Measurements from ENCODE around the gene KLK3.
A peak's percentile ranks its signal among the peaks of the same experiment; 100 is the strongest.
"Not testable (repeated sequence)": the region's sequence is repeated elsewhere in the genome, so short reads cannot be mapped to it uniquely, and the experiment has no call there.

The KLK3 gene

DNA sequence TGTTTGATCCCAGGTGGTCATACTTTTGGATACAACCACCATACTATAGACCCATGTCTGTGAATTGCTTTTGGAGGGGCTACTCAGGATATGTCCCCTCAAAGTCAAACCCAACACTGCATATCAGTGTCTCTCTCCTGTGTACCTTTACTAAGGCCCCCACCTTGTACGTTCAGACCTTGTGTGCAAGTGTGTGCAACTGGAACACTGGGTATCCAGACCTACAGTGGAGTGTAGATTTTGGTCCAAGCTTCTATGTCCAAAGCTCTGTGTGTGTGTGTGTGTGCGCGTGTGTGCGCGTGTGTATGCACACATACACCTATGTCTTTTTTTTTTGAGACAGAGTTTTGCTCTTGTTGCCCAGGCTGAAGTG, 36.5 kb downstream of the KLK3 start:
- DNase-seq (ENCODE audit: low read depth) = no peak
- TF ChIP-seq, protein P1, sequence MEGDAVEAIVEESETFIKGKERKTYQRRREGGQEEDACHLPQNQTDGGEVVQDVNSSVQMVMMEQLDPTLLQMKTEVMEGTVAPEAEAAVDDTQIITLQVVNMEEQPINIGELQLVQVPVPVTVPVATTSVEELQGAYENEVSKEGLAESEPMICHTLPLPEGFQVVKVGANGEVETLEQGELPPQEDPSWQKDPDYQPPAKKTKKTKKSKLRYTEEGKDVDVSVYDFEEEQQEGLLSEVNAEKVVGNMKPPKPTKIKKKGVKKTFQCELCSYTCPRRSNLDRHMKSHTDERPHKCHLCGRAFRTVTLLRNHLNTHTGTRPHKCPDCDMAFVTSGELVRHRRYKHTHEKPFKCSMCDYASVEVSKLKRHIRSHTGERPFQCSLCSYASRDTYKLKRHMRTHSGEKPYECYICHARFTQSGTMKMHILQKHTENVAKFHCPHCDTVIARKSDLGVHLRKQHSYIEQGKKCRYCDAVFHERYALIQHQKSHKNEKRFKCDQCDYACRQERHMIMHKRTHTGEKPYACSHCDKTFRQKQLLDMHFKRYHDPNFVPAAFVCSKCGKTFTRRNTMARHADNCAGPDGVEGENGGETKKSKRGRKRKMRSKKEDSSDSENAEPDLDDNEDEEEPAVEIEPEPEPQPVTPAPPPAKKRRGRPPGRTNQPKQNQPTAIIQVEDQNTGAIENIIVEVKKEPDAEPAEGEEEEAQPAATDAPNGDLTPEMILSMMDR (conservative IDR thresholded peaks at IDR 0.05; ENCODE audit: low read depth, low read length) = no peak
- H3K4me3 ChIP-seq (ENCODE audit: low read depth, low read length) = no peak overlapping the region

DNA sequence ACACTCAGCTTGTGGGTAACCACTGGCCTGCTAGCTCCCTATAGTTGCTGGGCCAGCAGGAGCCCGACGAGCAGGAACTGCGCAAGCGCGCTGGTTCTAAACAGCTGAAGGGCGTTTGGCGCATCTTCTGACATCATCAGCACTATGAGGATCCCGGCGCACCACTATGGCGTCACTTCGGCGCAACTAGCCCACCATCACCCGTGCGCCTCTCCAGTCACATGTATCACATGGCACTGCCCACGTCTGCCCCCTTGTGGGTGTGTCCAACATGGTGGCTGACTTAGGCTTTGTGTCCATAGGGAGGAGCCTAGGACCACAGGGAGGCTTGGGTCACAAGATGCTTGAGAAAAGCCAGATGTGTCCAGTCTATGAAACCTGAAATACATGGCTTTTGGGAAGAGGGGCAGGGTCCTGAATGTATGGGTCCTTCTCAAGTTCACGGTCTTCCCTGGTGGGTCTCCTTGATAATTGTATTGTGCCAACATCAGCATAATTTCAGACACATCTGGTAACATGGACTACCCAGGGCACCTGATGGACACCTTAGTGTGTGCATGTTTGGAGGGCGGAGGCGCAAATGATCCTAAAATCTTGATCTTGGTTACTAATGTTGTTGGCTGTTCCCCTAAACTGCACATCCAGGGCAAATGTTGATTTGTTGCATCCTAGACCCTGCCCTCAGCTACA, 38.5 kb downstream of the KLK3 start:
- TF ChIP-seq, protein P1 (conservative IDR thresholded peaks at IDR 0.05; ENCODE audit: low read depth, low read length) = no peak
- no peak for DNase-seq (ENCODE audit: low read depth)
- no peak overlapping the region for H3K4me3 ChIP-seq (ENCODE audit: low read depth, low read length)

DNA sequence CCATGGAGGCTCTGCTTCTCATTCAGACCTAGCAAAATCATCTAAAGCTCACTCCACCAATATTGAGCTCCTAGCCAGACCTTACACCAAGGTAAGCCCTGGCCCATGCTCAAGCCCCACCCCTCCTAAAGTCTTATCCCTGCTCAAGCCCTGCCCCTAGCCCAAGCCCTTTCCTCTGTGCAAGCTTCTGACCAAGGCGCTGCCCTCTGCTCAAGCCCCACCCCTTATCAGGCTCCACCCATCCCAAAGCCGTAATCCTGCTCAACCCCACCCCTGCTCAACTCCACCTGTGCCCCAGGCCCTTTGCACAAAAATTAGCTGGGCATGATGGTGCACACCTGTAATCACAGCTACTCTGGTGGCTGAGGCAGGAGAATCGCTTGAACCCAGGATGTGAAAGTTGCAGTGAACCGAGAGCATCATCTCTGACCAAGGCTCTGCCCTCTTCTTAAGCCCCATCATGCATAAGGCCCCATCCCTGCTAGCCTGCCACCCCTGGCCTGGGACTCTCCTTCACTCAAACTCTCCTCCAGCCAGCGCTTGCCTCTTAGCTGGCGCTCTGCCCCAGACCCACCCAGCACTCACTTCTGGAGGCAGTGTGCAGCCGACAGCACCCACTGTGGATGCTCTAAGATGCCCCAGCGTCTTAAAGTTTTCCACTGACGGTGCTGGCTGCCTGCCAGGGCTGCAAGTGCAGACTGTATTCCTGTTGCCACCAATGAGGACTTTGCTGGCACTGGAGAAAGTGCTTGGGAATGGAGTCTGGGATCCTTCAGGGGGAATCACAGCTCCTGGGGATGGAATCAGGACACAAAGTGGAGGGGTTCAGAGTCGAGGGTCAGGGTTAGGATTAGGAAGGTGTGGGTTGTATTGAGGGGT, 40.0 kb downstream of the KLK3 start:
- TF ChIP-seq, protein P1 (conservative IDR thresholded peaks at IDR 0.05; ENCODE audit: low read depth, low read length) = no peak
- H3K4me3 ChIP-seq (ENCODE audit: low read depth, low read length) = no peak overlapping the region
- DNase-seq (ENCODE audit: low read depth) = no peak

DNA sequence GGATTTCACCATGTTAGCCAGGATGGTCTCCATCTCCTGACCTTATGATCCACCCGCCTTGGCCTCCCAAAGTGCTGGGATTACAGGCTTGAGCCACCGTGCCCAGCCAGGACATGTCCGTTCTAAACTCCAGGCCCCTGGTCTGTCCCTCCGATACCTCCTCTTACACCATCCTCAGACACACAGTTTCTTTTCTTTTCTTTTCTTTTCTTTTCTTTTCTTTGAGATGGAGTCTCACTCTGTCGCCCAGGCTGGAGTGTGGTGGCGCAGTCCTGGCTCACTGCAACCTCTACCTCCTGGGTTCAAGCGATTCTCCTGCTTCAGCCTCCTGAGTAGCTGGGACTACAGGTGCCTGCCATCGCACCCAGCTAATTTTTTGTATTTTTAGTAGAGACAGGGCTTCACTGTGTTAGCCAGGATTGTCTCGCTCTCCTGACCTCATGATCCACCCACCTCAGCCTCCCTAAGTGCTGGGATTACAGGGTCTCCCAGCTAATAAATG, 41.4 kb downstream of the KLK3 start:
- H3K4me3 ChIP-seq (ENCODE audit: low read depth, low read length) = not testable (repeated sequence)

DNA sequence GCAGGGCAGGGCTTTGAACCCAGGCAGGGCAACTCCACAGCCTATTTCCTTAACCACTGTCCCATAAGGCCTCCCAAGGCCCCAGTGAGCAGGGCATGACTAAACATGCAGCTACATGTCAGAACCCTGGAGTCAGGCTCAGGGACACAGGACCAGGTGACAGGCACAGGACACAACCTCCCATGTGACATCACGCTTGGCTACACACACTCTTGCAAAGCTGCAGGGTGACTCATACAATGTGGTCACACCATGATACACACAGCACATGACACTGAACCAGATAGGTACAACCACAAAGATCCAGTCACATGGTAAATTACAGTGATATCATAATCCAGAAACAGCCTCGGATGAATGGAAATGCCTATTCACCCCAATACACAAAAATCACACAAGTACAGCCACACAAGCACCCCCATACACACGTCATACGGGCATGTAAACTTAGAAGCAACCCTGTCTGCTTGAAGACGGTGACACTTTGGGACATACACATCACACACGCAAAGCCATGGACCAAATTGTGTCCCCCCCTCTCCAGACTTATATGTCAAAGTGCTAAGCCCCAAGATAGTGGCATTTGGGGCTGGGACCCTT, 42.0 kb downstream of the KLK3 start:
- peak; percentile 43 for DNase-seq (ENCODE audit: low read depth)
- TF ChIP-seq, protein P1 (conservative IDR thresholded peaks at IDR 0.05; ENCODE audit: low read depth, low read length) = no peak
- no peak overlapping the region for H3K4me3 ChIP-seq (ENCODE audit: low read depth, low read length)

More for the DNA sequence above, 41.4 kb downstream of the KLK3 start:
- not testable (repeated sequence) for DNase-seq (ENCODE audit: low read depth)

DNA sequence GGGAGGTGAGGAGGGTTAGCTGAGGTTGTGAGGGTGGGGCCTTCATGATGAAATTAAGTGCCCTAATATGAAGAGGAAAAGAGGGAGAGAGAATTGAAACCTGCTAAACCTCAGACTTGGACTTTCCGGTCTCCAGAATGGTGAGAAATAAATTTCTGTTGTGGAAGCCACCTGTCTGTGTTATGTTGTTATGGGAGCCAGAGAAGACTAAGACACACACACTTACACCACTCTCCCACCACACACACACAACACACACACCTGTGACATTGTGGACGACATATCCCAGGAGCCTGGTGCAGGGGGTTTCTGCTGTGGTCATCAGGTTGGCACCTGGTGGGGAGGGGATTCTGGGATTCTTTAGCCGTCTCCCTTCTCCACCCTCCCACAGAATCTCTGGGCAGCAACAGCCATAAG, 42.5 kb downstream of the KLK3 start:
- TF ChIP-seq, protein P1 (conservative IDR thresholded peaks at IDR 0.05; ENCODE audit: low read depth, low read length) = no peak
- no peak for DNase-seq (ENCODE audit: low read depth)
- H3K4me3 ChIP-seq (ENCODE audit: low read depth, low read length) = no peak overlapping the region

DNA sequence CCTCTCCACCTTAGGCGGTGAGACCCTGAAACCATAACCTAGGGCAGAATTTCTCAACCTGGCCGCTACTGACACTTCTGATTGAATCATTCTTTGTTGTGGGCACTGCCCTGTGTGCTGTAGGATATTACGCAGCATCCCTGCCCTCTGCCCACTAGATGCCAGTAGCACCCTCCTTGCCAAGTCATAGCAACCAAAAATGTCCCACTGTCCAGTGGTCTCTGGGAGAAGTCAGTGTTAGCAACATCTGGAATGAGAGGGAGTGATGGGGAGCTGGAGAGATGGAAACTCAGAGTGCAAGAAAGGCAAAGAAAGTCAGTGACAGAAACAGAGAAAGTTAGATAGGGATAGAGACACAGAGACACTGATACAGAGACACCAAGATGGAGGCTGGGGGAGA, 42.9 kb downstream of the KLK3 start:
- TF ChIP-seq, protein P1 (conservative IDR thresholded peaks at IDR 0.05; ENCODE audit: low read depth, low read length) = no peak
- DNase-seq (ENCODE audit: low read depth) = no peak

More for the DNA sequence above, 42.9 kb downstream of the KLK3 start:
- no peak overlapping the region for H3K4me3 ChIP-seq (ENCODE audit: low read depth, low read length)

Data from choroid plexus epithelial cell (primary cell).